ENCODE measurements around the gene ARHGAP26.
"Not testable (repeated sequence)": the region's sequence is repeated elsewhere in the genome, so short reads cannot be mapped to it uniquely, and the experiment has no call there.

The ARHGAP26 gene

DNA sequence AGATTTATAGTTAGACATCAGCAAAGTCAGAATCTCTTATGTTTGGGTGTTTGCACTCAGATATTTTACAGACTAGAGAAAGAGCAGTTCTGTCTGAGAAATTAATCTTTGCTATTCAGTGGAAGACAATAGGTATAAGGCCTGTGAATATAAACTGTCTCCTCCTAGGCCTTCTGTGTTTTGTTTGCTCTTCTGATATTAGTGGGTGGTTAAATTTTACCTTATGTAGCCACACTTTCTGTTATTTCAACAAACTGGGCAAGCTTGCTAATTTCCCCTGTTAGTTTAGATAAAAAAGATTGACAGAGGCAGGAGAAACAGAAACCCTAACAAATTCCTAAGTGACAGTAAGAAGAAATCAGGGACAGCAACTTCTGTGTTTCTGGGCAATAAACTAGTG is 141.6 kb downstream of the ARHGAP26 start:
- FAIRE-seq, result no peak

DNA sequence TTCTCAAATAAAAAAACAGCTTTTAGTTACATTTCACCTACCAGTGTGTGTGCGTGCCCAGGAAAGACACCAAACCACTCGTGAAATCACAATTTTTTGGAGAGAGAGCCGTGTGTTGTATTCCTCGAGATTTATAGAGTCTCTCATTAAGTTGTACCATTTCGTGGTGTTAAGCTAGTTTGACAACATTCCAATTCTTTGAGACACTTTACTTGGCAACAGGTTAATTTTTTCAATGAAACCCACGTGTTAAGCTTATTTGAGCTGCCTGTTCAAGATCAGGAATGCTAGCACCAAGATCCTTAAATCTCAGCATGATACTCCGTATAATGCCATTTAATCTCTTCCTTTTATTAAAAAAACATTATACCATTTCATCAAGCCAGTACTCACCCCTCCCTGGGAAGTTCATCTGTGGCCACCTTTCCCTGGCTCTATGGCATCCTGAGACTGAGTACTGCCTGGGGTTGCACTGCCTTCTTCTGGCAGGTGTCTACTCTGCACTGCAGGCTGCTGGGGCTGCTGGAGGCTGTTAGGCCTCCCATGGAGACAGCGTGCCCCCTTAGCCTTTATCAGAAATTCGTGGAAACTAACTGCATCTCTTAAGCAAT is 143.7 kb downstream of the ARHGAP26 start:
- FAIRE-seq, result no peak

DNA sequence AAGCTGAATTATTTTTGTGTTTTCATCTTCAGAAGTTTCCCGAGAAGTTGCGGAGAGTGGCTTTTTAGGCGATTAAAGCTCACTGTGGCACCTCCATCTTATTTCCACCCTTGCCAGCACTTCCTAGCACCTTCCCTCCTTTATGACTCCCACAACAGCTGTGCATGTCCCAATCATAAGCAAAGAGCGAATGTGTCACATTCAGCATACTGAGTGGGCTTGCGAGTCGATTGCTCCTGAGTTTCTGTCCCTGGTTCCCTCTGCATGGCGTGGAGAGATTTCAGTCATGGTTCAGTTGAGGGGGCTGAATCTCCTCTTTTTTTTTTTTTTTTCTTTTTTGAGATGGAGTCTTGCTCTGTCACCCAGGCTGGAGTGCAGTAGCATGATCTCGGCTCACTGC is 144.9 kb downstream of the ARHGAP26 start:
- no peak for FAIRE-seq

DNA sequence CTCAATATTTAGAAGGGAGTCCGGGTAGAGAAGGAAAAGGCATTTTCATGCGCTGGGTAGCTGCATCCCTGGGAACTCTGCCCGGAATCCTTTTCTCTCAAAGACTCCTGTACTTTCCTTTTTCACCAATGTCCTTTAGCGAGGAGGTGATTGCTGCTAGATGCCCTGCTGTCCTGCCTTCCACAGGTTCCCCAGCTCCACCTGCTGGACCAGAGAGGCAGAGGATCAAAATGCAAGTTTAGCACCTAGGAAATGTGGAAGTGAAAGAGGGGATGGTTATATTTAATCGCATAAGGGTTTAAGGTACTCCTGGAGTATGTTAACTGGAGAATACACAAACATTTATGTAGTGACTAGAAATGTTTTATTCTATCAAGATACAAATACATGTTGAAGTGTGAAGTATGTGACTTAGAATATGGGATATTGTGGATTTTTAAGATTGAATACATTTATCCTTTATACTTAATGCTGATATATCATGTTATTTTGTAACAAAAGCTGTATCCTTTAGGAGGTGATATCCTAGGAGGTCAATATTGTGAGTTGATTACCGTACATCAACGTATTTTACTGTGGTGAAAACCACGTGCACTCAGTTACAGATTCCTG is 145.7 kb downstream of the ARHGAP26 start:
- no peak for FAIRE-seq

DNA sequence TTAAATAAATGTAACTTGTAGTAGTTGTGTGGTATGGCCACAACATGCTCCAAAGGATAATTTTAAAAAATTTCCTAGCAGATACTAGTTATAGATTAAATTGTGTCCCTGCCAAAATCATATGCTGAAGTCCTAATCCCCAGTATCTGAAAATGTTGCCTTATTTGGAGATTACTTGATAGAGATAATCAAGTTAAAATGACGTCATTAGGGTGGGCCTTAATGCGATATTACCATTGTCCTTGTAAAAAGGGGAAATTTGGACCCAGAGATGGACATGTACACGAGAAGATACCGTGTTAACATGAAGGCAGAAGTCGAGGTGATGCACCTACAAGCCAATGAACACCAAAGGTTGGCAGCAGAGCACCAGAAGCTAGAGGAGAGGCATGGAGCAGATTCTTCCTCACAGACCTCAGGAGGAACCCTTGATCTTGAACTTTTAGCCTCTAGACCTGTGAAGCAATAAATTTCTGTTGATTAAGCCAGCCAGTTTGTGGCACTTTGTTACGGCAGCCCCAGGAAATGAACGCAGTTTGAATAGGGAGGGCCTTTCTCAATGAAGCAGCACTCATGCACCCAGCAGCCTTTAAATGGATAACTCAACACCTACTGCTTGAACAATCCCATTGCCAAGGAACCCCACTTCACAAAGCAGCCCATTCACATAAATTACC is 148.9 kb downstream of the ARHGAP26 start:
- no peak for FAIRE-seq

DNA sequence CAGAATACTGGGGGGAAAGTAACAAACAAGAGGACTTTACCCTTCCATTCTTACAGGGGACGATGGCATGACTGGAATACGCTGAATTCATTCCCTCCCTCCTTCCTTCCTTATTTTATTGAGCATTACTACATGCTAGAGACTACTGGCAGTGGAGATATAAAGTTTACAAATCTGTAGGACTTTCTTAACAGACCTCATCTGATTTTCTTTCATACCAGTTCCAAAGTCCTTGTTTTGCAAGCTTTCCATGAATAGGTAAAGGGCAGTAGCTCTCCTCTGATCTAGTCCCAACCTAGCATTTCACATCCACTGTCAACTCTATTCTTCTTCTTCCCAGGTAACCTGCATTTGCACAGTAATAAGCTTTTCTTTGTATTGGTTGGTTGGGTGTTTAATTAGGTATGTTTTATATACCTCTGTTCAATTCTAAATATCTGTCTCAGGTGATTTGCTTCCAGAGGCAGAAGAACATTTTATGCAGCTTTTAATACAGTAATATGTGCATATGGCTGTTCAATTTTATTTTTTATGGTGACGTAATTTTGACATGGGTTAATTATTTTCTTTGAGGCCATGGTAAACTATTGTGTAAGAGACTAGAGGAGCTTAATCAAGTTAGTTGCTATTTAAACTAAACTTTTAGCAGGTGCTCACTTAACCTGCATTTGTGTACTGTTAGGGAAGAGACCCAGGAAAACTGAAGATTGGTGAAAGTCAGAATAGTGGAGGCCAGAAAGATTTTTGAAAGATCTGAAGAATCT is 150.9 kb downstream of the ARHGAP26 start:
- no peak for FAIRE-seq

DNA sequence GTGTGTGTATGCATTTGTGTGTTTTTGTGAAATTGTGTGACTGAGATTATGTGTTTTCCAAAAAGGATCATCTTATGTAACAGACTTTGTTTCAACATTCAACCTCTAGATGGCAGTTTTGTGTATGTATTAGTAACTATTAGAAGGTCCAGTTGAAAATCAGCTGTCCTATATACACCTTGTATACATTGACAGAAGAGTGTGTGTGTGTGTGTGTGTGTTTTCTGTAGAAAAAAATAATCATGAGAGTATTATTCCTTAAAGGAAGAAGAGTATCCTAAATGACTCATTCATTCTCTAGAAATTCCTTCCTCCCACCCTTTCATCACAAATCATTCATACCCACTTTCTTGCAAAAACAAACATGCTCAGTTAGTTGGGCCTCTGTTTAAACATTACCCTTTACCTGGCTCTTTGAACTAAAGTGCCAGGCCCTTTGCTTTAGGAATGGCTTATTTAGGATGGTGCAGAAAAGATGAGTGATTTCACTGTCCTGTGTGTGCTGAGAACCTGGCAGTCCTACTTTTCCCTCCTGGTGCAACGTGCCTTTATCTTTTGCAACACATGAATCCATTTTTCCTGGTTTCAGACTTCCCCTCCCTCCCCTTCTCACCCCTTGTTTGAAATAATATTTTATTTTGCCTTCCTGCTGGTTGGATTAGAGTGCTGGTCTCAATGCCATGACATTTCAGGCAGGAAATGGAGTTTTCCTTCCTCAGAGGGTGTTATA is 152.2 kb downstream of the ARHGAP26 start:
- peak; percentile 91 for FAIRE-seq

DNA sequence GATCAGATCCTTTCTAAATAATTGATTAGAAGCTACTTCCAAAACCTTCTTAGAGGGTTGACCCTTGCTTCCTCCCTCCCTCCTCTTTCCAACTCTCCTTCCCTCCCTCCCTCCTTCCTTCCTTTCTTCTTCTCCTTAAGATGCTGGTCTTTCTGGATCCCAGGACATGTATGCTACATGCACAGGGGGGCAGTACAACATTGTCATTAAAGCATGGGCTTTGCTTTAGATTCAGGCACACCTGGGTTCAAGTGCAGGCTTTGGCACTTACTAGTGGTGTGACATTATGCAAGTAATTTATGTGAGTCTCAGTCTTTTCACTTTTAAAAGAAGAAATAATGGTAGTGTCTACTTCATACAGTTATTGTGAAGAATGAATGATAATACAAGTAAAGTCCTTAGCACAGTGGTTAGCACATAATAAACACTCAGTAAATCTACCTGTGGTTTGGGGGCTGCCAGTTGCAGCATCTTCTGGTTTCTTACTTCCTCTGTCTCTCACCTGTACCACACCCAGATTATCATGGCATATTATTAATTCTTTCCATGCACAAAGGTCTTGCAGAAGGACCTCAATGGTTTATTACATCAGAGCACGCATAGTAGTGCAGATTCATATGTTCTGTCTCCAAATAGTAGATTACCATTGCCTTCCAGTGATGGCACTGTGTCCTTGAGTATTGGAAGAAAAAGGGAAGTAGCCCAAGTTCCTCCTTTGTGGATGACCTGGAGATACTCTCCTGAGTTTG is 154.1 kb downstream of the ARHGAP26 start:
- FAIRE-seq, result no peak

DNA sequence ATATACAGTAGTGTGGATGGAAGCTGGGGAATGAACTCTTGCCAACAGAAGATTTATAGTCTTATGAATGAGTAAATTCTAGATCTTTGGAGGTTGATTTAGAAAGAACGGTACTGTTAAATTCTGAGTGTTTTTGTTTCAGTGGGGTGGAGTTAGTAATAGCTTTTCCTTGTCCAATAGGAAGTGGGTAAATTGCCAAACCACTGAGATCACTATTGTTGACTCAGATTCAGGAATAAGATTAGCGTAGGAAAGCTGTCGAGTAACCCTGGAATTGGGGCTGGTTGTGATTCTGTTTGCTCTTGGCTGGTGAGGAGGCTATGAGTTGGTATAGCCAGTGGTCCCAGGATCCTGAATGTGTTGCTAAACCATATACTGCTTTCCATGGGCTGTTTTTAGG is 155.6 kb downstream of the ARHGAP26 start:
- FAIRE-seq, result no peak

DNA sequence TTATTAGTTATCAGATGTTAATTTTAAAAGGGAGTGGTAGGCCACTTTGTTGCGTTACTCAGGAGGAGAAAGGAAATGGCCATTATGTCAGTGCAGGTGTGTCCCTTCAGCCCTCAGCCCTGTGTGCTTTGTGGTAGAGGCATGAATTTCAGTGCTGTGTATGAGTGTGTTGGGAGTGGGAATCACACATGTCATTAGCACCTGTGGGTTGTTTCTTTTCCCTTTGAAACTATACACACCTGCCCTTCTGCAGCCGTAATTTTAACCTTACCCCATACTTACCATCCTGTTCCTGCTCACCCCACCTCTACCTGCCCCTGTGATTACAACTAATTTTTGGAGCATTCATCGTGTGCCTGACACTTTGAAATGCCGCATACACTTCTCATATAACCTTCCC is 156.4 kb downstream of the ARHGAP26 start:
- no peak for FAIRE-seq

DNA sequence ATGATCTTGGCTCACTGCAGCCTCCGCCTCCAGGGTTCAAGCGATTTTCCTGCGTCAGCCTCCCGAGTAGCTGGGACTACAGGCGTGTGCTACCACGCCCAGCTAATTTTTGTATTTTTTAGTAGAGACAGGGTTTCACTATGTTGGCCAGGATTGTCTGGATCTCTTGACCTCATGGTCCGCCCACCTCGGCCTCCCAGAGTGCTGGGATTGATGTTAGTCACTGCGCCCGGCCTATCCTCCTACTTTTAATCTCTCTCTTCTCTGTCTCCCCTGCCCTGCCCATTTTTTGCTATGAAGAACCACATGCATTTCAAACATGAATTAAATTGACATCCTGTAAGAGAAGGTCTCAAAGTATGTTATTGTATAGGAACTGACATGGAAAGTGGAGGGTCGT is 158.8 kb downstream of the ARHGAP26 start:
- not testable (repeated sequence) for FAIRE-seq

DNA sequence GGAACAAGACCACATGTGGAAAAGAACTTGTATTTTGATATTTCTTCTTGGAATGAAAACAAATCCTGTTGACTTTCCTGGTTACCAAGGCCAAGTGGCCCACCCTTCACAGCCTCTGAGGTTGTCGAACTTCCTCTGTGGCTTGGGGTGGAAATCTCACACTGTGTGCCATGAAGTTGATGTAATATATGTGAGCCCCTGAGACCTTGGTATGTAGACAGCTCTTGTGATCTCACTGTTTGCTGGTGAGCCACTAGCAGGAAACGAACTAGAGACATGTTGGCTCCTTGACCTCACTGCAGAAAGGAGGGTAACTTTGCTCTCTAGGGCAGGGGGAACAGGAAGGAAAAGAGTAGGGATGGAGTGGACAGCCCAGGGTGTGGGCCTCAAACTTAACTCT is 159.4 kb downstream of the ARHGAP26 start:
- no peak for FAIRE-seq

DNA sequence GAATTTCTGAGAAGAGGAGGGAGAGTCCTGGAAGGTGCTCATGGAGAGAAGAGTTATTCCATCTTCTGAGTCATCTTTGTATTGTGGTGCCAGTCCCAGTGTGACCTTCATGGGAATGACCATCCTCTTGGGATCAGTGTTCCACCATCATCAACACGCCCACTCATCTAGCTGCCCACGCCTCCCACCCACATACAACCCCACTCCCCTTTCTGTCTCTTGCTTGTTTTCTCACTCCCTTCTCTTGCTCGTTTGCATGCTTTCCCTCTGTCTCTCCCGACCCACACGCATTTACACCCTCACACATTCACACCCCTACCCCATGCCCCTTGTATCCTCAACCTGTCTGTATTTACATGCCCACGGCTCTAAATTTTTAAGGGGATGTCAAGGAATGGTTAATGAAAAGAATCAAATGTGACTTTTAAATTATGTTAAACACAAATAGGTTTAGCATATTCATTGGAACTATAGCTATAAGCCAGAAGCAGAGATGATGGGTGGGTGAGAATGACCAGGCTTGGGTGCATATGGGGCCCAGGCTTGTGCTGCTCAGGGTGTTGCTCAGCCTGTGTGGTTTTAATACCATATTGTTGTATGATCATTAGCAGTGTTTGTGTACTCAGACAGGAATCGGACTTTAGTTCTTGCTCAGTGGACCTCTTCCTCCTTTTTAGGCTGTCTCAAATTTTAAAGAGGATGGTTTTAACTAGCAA is 160.4 kb downstream of the ARHGAP26 start:
- no peak for FAIRE-seq

DNA sequence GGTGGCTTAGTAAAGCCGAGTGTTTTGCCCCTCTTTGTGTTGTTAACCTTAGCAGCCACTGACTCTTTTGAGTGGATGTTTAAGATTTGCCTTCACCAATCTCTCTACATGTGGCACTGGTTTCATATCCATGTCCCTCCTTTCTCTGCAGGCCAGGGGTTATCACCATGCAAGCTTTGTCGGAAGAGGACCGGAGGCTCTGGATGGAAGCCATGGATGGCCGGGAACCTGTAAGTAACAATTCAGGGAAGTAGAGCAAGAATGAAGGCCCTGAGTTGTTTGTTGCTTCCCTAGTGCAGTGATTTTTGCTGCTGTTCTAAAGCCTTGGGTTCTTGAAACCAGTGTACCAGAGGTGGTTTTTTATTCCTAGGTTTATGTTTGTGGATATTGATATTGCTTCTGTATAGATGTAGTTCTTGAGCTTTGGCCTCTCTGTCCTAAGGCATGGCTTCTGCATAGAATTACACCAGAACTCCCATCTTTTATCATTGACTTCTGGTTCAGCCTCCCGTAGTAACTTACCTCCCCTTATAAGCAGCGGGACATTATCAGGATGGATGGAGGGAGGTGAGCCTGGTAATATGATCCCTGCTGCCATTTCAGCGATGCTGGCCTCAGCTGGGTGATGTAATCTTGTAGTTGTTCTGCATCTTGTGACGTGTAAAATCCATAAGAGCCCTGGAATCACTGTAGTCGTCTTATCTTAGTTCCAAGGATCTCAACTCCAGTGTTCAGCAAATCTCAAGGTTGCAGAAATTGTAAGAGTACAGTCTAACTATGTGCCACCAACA is 161.9 kb downstream of the ARHGAP26 start:
- no peak for FAIRE-seq

DNA sequence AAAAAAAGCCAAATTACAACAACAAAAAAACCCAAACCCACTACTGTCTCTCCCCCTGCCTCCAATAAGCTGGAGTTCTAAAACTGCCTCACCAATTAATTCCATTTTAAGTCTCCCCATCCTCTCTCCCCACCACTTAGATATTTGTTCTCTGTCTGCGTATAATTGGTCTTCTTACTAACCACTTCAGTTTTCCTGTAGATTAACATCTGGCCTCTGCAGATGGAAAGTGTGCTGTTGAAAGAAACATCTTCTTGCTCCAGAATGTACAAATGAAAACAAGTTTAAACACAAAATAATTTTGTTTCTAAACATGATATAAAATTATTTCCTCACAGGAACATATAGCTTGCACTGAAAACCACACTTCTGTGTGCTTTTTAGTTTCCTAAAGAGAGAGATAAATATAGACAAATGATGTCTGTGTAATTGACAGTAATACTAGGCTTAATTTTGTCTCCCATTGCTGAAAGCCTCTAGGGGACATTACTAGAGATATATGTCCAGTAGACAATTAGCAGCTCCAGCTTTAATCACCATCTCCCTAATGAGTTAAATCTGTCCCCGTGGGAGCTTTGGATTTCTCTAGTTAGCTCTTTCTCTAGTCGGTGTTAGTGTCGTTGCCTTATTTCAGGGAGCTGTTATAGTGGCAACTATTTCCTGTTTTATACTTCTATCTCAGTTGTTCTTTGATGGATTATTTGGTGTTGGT is 164.0 kb downstream of the ARHGAP26 start:
- FAIRE-seq, result no peak

DNA sequence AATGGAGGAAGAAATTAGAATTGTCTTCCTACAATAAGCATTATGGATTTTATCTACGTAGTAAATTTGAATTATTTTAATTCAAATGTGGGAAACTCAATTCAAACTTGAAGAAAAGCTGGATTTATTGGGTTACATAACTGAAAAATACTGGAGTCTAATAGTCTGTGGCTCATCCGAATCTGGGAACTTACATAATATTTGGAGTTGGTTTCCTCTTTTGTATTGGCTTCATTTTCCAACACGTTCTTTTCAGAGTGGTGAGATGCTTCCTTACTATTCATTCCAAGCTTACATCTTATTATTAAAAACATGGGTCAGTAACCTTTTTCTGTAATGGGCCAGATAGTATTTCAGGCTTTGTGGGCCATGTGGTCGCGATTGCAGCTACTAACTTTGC is 164.8 kb downstream of the ARHGAP26 start:
- FAIRE-seq, result no peak

DNA sequence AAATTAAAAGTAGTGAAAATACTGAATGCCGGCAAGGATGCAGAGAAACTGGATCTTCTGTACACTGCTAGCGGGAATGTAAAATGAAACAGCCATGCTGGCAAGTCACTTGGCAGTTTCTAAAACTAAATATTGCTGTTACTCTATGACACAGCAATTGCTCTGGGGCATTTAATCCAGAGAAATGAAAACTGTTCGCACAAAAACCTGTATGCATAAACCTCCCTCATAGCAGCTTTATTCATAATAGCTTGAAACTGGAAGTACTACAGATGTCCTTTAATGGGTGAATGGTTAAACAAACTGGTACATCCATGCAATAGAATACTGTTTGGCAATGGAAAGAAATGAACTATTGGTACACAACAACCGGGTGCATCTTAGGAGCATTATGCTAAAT is 167.2 kb downstream of the ARHGAP26 start:
- FAIRE-seq, result no peak

DNA sequence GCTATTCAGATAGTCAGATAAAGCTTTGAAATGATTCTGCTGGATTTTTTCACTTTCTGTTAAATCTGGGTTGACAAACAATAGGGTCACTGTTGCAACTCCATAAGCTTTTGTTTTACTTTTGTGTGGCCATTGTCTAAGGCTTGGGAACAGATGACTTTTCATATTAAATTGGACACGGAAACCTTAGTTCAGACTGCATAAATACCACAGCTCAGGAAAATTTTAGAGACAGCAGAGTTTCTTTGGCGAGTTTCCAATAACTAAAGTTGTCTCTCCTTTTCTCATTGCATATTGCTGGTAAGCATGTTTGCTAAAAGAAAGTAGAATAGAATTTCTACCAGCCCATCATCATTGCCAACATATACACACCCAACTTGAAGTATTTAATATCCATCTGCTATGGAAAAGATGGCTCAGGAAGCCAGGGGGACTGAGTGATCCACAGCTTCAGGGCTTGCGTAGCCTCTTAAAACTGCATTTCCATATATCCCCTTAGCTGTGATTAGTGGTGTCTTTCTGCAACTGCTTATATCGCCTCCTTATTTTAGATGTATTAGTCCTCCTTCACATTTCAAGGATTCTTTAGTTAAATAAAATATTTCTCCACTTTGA is 168.2 kb downstream of the ARHGAP26 start:
- FAIRE-seq, result no peak

DNA sequence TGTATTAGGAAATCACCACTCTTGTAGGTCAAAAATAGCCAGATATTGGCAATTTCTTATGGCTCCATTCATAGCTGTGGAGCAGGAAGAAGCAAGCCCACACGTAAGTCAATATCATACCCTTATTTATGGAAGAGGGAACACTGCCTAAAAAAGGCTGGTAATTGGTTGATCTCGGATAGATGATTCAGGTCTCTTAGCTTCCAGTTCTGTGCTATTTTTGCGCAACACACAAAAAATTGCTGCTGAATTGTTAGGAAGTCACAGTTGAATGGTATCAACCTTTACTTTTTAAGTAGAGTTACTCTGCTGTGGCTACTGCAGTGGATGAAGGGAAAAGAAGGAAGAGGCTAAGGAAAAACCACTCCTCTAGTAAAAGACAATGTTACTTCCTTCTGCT is 168.8 kb downstream of the ARHGAP26 start:
- FAIRE-seq, result no peak

DNA sequence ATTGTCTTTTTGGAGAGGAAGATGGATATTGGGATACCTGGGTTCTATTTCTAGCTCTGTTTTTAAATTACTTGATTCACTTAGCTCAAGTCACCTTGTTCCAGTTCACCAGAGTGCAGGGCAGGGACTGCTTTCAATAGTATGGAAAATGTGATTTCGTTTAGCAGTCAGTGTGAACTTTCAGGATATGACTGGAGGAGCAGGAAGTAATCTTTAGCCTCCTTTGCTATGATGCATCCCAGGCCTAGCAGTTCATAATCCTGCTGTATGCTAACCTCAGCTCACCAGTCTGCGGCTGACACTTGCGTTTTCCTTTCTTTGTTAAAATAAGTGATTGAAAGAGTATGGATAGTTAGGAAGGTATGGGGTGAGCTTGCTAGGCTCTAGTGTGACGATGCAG is 169.7 kb downstream of the ARHGAP26 start:
- no peak for FAIRE-seq
